HG02610 (cell line): ENCODE data around the gene OPA3.

Experiments
- ATAC-seq: cut with Tn5 transposase; IDR thresholded peaks from one replicate; pipeline ENCODE4 v1.9.1; 2021; ENCODE audit warnings: mild to moderate bottlenecking, moderate library complexity; ENCODE audit not compliant: unreplicated experiment

The OPA3 gene

GRCh38 chr19:45484273-45484945, 100.2 kb downstream of the OPA3 start:
- no peak for ATAC-seq

GRCh38 chr19:45483033-45483432, 101.6 kb downstream of the OPA3 start:
- ATAC-seq: no peak

- ATAC-seq: peak; percentile 63
These were observed 106.0 kb downstream of the OPA3 start for GRCh38 chr19:45478454-45479238.

- no peak for ATAC-seq
These were observed 106.7 kb downstream of the OPA3 start for GRCh38 chr19:45477713-45478453.
